ENCODE measurements around the gene GOLGA6L25. TPM values are rescaled to one million over a fixed set of nuclear protein-coding genes. Genes with fewer than 3 reads are reported as not detected.
"Not testable (repeated sequence)": the region's sequence is repeated elsewhere in the genome, so short reads cannot be mapped to it uniquely, and the experiment has no call there.

GOLGA6L25 gene, protein sequence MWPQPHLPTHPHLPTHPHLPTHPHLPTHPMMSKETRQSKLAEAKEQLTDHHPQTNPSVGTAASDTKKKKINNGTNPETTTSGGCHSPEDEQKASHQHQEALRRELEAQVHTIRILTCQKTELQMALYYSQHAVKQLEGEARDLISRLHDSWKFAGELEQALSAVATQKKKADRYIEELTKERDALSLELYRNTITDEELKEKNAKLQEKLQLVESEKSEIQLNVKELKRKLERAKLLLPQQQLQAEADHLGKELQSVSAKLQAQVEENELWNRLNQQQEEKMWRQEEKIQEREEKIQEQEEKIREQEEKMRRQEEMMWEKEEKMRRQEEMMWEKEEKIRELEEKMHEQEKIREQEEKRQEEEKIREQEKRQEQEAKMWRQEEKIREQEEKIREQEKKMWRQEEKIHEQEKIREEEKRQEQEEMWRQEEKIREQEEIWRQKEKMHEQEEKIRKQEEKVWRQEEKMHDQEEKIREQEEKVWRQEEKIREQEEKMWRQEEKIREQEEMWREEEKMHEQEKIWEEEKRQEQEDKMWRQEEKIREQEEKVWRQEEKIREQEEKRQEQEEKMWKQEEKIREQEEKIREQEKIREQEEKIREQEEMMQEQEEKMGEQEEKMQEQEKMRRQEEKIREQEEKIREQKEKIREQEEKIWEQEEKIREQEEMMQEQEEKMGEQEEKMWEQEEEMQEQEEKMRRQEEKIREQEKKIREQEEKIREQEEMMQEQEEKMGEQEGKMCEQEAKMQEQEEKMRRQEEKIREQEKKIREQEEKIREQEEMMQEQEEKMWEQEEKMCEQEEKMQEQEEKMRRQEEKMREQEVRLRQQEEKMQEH
- total RNA-seq (ENCODE audit: unreplicated experiment), result not detected
- long read RNA-seq, result 0 reads

- H3K9me3 Mint-ChIP-seq (ENCODE audit: unreplicated experiment); H3K27ac Mint-ChIP-seq (ENCODE audit: unreplicated experiment); H3K4me3 Mint-ChIP-seq (ENCODE audit: unreplicated experiment); DNase-seq; H3K36me3 Mint-ChIP-seq (ENCODE audit: unreplicated experiment); H3K27me3 Mint-ChIP-seq (ENCODE audit: unreplicated experiment); H3K4me1 Mint-ChIP-seq (ENCODE audit: low read depth, unreplicated experiment): not testable (repeated sequence)
These were observed at the start of gene GOLGA6L25 for GRCh38 chr15:28553268-28553667. Gene GOLGA6L25, plus strand, starts transcription at chr15:28553568. Its CDS starts 61 bp downstream, at chr15:28553629.

GRCh38 chr15:28508217-28508889 lies 45.0 kb upstream of the GOLGA6L25 start:
- DNase-seq, result peak; percentile 18
- H3K9me3 Mint-ChIP-seq (ENCODE audit: unreplicated experiment); H3K4me1 Mint-ChIP-seq (ENCODE audit: low read depth, unreplicated experiment); H3K36me3 Mint-ChIP-seq (ENCODE audit: unreplicated experiment); H3K4me3 Mint-ChIP-seq (ENCODE audit: unreplicated experiment); H3K27ac Mint-ChIP-seq (ENCODE audit: unreplicated experiment); H3K27me3 Mint-ChIP-seq (ENCODE audit: unreplicated experiment): not testable (repeated sequence)

- not testable (repeated sequence) for H3K4me3 Mint-ChIP-seq (ENCODE audit: unreplicated experiment); DNase-seq; H3K27me3 Mint-ChIP-seq (ENCODE audit: unreplicated experiment); H3K9me3 Mint-ChIP-seq (ENCODE audit: unreplicated experiment); H3K27ac Mint-ChIP-seq (ENCODE audit: unreplicated experiment); H3K4me1 Mint-ChIP-seq (ENCODE audit: low read depth, unreplicated experiment); H3K36me3 Mint-ChIP-seq (ENCODE audit: unreplicated experiment)
These were observed 39.2 kb upstream of the GOLGA6L25 start for GRCh38 chr15:28514128-28514527.

DNA sequence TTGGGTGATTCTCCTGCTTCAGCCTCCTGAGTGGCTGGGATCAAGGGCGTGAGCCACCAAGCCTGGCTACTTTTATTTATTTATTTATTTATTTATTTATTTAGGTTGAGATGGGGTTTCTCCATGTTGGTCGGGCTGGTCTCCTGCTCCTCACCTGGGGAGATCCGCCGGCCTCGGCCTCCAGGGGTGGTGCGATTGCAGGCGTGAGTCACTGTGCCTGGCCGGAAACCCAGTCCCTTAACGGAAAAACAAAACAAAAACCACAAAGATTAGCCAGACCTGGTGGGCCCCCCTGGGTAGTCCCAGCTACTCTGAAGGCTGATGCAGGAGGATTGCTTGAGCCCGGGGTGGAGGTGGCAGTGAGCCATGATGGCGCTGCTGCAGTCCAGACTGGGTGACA lies 38.2 kb upstream of the GOLGA6L25 start:
- not testable (repeated sequence) for H3K27me3 Mint-ChIP-seq (ENCODE audit: unreplicated experiment); H3K27ac Mint-ChIP-seq (ENCODE audit: unreplicated experiment); DNase-seq; H3K4me1 Mint-ChIP-seq (ENCODE audit: low read depth, unreplicated experiment); H3K4me3 Mint-ChIP-seq (ENCODE audit: unreplicated experiment); H3K36me3 Mint-ChIP-seq (ENCODE audit: unreplicated experiment); H3K9me3 Mint-ChIP-seq (ENCODE audit: unreplicated experiment)

DNA sequence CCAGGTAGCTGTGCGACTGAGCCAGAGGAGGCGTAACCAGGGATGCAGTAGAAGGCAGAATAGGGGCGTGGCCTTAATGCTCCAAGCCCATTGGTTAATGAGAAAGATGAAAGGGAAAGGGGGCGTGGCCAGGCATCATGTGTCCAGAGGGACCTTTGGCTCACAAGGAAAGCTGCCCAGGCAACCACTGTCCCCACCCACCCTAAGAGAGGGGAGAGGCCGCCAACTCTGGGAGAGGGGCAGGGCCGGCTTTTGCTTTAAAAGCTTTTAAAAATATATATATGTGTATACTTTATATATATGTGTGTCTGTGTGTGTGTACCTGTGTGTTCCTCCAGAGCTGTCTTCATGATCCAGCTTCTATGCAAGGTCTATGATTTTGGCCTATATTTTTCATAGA lies 20.4 kb upstream of the GOLGA6L25 start, which contains the start of gene GOLGA8G:
GOLGA8G (minus strand) TSS at position 18 of the 400 bp plus-strand sequence. CDS start 62 bp downstream, outside the sequence.
- DNase-seq; H3K9me3 Mint-ChIP-seq (ENCODE audit: unreplicated experiment); H3K27ac Mint-ChIP-seq (ENCODE audit: unreplicated experiment); H3K4me1 Mint-ChIP-seq (ENCODE audit: low read depth, unreplicated experiment); H3K27me3 Mint-ChIP-seq (ENCODE audit: unreplicated experiment); H3K36me3 Mint-ChIP-seq (ENCODE audit: unreplicated experiment); H3K4me3 Mint-ChIP-seq (ENCODE audit: unreplicated experiment): not testable (repeated sequence)

DNA sequence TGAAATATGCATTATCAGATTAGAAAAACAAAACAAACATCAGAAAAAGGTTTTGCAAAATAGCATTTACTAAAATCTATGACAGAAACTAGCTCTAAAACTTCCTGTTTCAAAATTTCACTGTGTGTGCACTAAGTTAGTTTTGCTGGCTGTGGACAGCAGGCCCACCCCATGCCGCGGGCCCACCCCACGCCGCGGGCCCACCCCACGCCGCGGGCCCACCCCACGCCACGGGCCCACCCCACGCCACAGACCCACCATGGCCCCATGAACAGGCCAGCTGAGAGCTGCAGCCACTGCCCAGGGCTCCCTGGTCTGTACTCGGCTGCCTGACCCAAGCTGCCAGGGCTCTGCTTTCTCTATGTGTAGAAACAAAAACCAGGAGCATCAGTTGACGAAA lies 20.0 kb downstream of the GOLGA6L25 start:
- H3K4me1 Mint-ChIP-seq (ENCODE audit: low read depth, unreplicated experiment); H3K27me3 Mint-ChIP-seq (ENCODE audit: unreplicated experiment); H3K36me3 Mint-ChIP-seq (ENCODE audit: unreplicated experiment); H3K4me3 Mint-ChIP-seq (ENCODE audit: unreplicated experiment); H3K9me3 Mint-ChIP-seq (ENCODE audit: unreplicated experiment); H3K27ac Mint-ChIP-seq (ENCODE audit: unreplicated experiment): not testable (repeated sequence)
- DNase-seq, result peak; percentile 22

GRCh38 chr15:28588977-28589606 lies 35.7 kb downstream of the GOLGA6L25 start:
- H3K4me1 Mint-ChIP-seq (ENCODE audit: low read depth, unreplicated experiment); DNase-seq; H3K4me3 Mint-ChIP-seq (ENCODE audit: unreplicated experiment); H3K27me3 Mint-ChIP-seq (ENCODE audit: unreplicated experiment); H3K9me3 Mint-ChIP-seq (ENCODE audit: unreplicated experiment); H3K27ac Mint-ChIP-seq (ENCODE audit: unreplicated experiment); H3K36me3 Mint-ChIP-seq (ENCODE audit: unreplicated experiment): not testable (repeated sequence)

DNA sequence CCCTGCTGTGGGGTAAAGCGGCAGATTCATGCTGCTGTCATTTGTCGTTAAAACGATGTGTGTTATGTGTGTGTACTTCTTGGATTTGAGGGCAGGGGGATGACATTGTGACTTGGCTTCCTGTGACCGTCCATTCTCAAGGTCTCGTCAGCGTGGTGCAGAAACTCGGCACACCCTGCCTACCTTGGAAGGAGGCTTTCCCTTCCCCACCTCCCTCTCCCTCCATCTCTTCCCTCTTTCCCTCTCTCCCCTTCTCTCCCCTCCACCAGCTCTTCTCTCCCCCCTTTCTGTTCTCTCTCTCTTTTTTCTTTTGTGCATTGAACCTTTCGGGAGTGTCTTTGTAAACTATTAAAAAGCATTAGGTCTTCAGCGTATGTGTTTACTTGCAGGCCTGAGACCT lies 36.4 kb downstream of the GOLGA6L25 start:
- not testable (repeated sequence) for H3K9me3 Mint-ChIP-seq (ENCODE audit: unreplicated experiment); H3K27me3 Mint-ChIP-seq (ENCODE audit: unreplicated experiment); H3K36me3 Mint-ChIP-seq (ENCODE audit: unreplicated experiment); H3K4me1 Mint-ChIP-seq (ENCODE audit: low read depth, unreplicated experiment); DNase-seq
- peak overlapping the region; percentile 93 for H3K4me3 Mint-ChIP-seq (ENCODE audit: unreplicated experiment)
- H3K27ac Mint-ChIP-seq (ENCODE audit: unreplicated experiment), result peak overlapping the region; percentile 84

GRCh38 chr15:28592395-28592794 lies 39.0 kb downstream of the GOLGA6L25 start:
- H3K36me3 Mint-ChIP-seq (ENCODE audit: unreplicated experiment); H3K27ac Mint-ChIP-seq (ENCODE audit: unreplicated experiment); H3K9me3 Mint-ChIP-seq (ENCODE audit: unreplicated experiment); H3K27me3 Mint-ChIP-seq (ENCODE audit: unreplicated experiment); H3K4me1 Mint-ChIP-seq (ENCODE audit: low read depth, unreplicated experiment); H3K4me3 Mint-ChIP-seq (ENCODE audit: unreplicated experiment); DNase-seq: not testable (repeated sequence)

DNA sequence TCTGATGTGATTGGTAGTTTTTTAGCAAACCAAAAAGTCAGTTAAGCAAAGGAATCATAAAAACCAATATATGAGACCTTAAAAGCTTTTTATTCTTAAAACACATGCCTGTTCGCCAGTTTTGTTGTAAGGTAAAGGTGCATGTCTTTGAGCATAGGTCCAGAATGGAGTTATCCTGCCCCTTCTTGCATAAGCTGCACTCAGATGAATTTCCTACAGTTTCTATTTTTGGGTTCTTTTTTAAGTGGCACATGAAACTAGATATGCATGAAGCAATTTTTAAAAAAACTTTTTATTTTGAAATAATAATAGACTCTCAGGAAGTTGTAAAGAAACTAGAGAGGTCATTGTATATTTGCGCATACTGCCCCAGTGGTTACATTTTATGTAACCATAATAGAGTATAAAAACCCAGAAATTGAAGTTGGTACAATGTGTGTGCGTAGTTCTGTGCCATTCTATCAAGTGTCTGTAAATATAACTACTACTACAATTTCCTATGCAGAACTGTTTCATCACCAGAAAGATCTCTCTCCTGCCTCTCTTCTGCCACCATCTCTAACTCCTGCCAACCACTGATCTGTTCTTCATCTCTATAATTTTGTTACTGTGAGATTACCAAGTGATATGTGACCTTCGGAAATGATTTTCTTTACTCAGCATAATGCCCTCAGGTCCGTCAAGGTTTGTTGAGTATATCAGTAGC lies 40.2 kb downstream of the GOLGA6L25 start:
- H3K4me3 Mint-ChIP-seq (ENCODE audit: unreplicated experiment); H3K27me3 Mint-ChIP-seq (ENCODE audit: unreplicated experiment); H3K9me3 Mint-ChIP-seq (ENCODE audit: unreplicated experiment); H3K4me1 Mint-ChIP-seq (ENCODE audit: low read depth, unreplicated experiment); H3K27ac Mint-ChIP-seq (ENCODE audit: unreplicated experiment); H3K36me3 Mint-ChIP-seq (ENCODE audit: unreplicated experiment); DNase-seq: not testable (repeated sequence)

DNA sequence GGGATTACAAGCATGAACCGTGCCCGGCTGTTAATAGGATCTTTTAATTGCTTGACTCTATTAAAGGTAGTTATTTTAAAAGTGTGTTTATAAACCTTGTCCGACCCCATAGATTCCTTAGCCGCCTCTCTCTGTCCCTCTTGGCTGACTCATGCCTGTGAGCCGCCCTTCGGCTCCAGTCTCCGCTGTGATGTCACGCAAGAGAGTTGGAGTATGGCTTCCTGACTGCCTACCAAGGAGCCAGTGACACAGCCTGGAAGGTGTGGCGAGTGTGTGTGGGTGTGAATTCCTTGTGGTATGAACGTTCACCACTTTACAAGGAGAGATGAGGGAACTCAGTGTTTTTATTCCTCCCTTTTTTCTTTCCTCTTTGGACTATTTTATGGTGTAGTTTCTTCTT lies 44.1 kb downstream of the GOLGA6L25 start:
- not testable (repeated sequence) for H3K36me3 Mint-ChIP-seq (ENCODE audit: unreplicated experiment); DNase-seq; H3K4me1 Mint-ChIP-seq (ENCODE audit: low read depth, unreplicated experiment); H3K27ac Mint-ChIP-seq (ENCODE audit: unreplicated experiment); H3K4me3 Mint-ChIP-seq (ENCODE audit: unreplicated experiment); H3K27me3 Mint-ChIP-seq (ENCODE audit: unreplicated experiment); H3K9me3 Mint-ChIP-seq (ENCODE audit: unreplicated experiment)

Data from glutamatergic neuron (in vitro differentiated cells).